HG03060 (cell line): Measurements from ENCODE around the gene SLF2.
"Not testable (repeated sequence)": the region's sequence is repeated elsewhere in the genome, so short reads cannot be mapped to it uniquely, and the experiment has no call there.

Source experiments
- ATAC-seq: cut with Tn5 transposase; IDR thresholded peaks from one replicate; pipeline ENCODE4 v1.9.1; 2021; ENCODE audit warnings: low read depth, moderate number of reproducible peaks; ENCODE audit not compliant: unreplicated experiment

Gene SLF2

GRCh38 chr10:100878291-100878910 lies 34.4 kb upstream of the SLF2 start:
- no peak for ATAC-seq

- ATAC-seq: no peak
Measured at GRCh38 chr10:100879741-100880360, 32.9 kb upstream of the SLF2 start.

GRCh38 chr10:100881556-100882213 lies 31.1 kb upstream of the SLF2 start:
- ATAC-seq: no peak

GRCh38 chr10:100882252-100882651 lies 30.5 kb upstream of the SLF2 start:
- ATAC-seq: no peak

- ATAC-seq: no peak
Measured at GRCh38 chr10:100882671-100883311, 30.0 kb upstream of the SLF2 start.

- no peak for ATAC-seq
Measured at GRCh38 chr10:100883312-100883821, 29.4 kb upstream of the SLF2 start.

GRCh38 chr10:100885611-100886010 lies 27.2 kb upstream of the SLF2 start:
- not testable (repeated sequence) for ATAC-seq

GRCh38 chr10:100886091-100886490 lies 26.7 kb upstream of the SLF2 start:
- ATAC-seq: no peak

GRCh38 chr10:100886521-100886920 lies 26.2 kb upstream of the SLF2 start:
- ATAC-seq: no peak

GRCh38 chr10:100886963-100887362 lies 25.8 kb upstream of the SLF2 start:
- ATAC-seq: no peak

- ATAC-seq: no peak
Measured at GRCh38 chr10:100887761-100888296, 24.9 kb upstream of the SLF2 start.

- no peak for ATAC-seq
Measured at GRCh38 chr10:100888957-100889356, 23.8 kb upstream of the SLF2 start.

GRCh38 chr10:100889546-100889945 lies 23.2 kb upstream of the SLF2 start:
- ATAC-seq: no peak

GRCh38 chr10:100890141-100890672 lies 22.6 kb upstream of the SLF2 start:
- no peak for ATAC-seq

GRCh38 chr10:100890673-100891317 lies 22.0 kb upstream of the SLF2 start:
- ATAC-seq: no peak

GRCh38 chr10:100894033-100894432 lies 18.7 kb upstream of the SLF2 start:
- no peak for ATAC-seq

GRCh38 chr10:100894589-100895294 lies 18.0 kb upstream of the SLF2 start:
- no peak for ATAC-seq

GRCh38 chr10:100895346-100895745 lies 17.4 kb upstream of the SLF2 start:
- no peak for ATAC-seq

GRCh38 chr10:100895896-100896295 lies 16.9 kb upstream of the SLF2 start:
- no peak for ATAC-seq
